ENCODE measurements around the gene PLS1.
"Not testable (repeated sequence)": the region's sequence is repeated elsewhere in the genome, so short reads cannot be mapped to it uniquely, and the experiment has no call there.

The PLS1 gene, protein sequence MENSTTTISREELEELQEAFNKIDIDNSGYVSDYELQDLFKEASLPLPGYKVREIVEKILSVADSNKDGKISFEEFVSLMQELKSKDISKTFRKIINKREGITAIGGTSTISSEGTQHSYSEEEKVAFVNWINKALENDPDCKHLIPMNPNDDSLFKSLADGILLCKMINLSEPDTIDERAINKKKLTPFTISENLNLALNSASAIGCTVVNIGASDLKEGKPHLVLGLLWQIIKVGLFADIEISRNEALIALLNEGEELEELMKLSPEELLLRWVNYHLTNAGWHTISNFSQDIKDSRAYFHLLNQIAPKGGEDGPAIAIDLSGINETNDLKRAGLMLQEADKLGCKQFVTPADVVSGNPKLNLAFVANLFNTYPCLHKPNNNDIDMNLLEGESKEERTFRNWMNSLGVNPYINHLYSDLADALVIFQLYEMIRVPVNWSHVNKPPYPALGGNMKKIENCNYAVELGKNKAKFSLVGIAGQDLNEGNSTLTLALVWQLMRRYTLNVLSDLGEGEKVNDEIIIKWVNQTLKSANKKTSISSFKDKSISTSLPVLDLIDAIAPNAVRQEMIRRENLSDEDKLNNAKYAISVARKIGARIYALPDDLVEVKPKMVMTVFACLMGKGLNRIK

DNA sequence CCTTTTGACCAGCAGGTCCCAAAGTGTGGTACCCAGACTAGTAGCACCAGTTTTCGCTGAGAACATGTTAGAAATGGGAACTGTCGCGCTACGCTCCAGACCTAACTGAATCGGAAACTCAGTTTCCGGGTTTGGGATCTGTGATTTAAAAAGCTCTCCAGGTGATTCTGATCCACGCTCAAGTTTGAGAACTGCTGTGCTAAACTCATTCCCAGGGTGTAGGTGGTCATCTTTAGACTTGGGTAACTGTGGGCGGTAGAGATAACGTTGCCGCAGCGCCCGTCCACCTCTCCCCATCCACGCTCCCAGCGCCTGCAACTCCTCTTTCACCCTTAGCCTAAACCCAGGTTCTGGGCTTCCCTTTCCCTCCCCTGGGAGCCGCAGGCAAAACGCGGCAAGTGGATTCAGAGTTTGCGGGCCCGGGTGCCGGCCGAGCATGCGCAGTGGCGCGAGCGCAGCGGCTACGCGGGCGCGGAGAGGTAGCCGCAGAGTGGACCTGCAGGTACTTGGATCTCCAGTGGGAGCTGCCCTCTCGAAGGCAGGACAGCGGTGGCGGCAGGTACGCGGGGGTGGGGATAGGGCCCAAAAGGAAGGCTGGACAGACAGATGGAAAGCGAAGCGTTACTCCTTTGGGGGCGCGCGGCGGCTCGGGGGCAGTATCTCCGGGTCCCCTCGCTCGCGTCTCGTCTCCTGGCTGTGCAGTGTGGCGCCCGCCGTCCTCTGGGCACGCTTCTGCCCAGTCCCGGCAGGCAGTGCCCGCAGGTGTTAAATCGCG lies at the start of gene PLS1:
Gene PLS1, plus strand, starts transcription at position 443 of the 775 bp plus-strand sequence. CDS start 67,845 bp downstream, outside the sequence.
- Histone ChIP-seq H3K79me2 (ENCODE audit: control insufficient read depth, insufficient read depth, low read length, unreplicated experiment) (no peaks in the 10 kb centered on the region), H3K27ac (ENCODE audit: low read depth, low read length) (peak within 1 kb of the TSS; percentile 16; the same call in 1 of the 2 replicates), H3K36me3 (ENCODE audit: insufficient read depth, low read length) (no peaks in the 10 kb centered on the region)

DNA sequence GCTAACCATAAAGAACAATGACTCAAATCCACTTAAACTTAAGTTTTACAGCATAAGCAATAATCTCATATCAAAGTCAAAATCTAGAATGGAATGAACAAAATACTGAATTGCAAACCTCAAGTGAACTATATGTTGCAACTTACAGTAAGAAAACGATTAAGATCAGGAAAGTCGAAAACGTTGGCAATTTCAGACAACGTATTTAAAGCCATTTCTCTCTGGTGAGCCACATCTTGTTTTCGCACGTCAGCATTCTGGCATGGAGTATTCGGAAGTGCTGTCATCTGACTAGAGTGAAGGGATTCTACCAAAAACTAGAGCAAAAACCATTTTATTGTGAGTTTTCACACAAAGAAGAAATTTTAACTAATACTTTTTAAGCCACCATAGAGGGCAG lies 46.2 kb upstream of the PLS1 start:
- peaks cover 34% of the 10 kb centered on the region for H3K36me3 ChIP-seq (ENCODE audit: insufficient read depth, low read length)
- H2AFZ ChIP-seq (ENCODE audit: low read length, unreplicated experiment), result no peak overlapping the region

More for the DNA sequence above, at the start of gene PLS1:
- H3K4me1 ChIP-seq (ENCODE audit: control insufficient read depth, insufficient read depth, low read length, unreplicated experiment), result peaks cover 12% of the 10 kb centered on the region
- peak within 1 kb of the TSS; percentile 89 for H3K4me3 ChIP-seq (ENCODE audit: low read depth, low read length)
- no peaks in the 10 kb centered on the region for H3K27me3 ChIP-seq (ENCODE audit: insufficient read depth, low read length)
- peak within 1 kb of the TSS; percentile 98 for H2AFZ ChIP-seq (ENCODE audit: low read length, unreplicated experiment)

DNA sequence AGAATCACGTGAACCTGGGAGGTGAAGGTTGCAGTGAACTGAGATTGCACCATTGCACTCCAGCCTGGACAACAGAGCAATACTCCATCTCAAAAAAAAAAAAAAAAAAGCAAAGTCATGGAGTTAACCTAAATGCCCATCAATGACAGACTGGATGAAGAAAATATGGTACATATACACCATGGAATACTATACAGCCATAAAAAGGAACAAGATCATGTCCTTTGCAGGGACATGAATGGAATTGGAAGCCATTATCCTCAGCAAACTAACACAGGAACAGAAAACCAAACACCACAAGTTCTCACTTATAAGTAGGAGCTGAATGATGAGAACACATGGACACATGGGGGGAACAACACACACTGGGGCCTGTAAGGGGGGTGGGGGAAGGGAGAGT lies 43.6 kb upstream of the PLS1 start:
- not testable (repeated sequence) for H3K4me1 ChIP-seq (ENCODE audit: control insufficient read depth, insufficient read depth, low read length, unreplicated experiment); H3K27ac ChIP-seq (ENCODE audit: low read depth, low read length); H3K27me3 ChIP-seq (ENCODE audit: insufficient read depth, low read length); H2AFZ ChIP-seq (ENCODE audit: low read length, unreplicated experiment); H3K79me2 ChIP-seq (ENCODE audit: control insufficient read depth, insufficient read depth, low read length, unreplicated experiment); H3K4me3 ChIP-seq (ENCODE audit: low read depth, low read length)
- H3K36me3 ChIP-seq (ENCODE audit: insufficient read depth, low read length), result peaks cover 45% of the 10 kb centered on the region

More for the DNA sequence above, 46.2 kb upstream of the PLS1 start:
- Histone ChIP-seq H3K4me3 (ENCODE audit: low read depth, low read length) (no peak overlapping the region), H3K27me3 (ENCODE audit: insufficient read depth, low read length) (no peaks in the 10 kb centered on the region), H3K4me1 (ENCODE audit: control insufficient read depth, insufficient read depth, low read length, unreplicated experiment) (no peaks in the 10 kb centered on the region), H3K79me2 (ENCODE audit: control insufficient read depth, insufficient read depth, low read length, unreplicated experiment) (peaks cover 3% of the 10 kb centered on the region), H3K27ac (ENCODE audit: low read depth, low read length) (no peak overlapping the region)

DNA sequence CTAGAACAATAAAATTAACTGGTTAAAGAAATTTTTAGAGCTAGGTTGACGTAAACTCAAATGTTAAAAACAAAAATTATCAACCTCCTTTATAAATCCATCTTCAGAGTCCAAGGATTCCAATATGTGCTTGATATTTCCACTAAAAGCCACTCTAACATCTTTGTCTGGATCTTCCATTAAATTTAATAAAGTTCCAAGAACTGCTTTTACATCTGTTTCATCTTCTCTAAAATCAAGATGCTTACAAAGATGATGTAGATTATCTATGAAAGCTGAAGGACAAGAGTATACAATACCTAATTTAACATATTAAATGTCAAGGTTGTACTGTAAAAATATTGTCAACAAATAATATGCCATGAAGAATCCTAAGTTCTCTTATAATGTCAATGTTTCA lies 42.5 kb upstream of the PLS1 start:
- H3K36me3 ChIP-seq (ENCODE audit: insufficient read depth, low read length), result peaks cover 43% of the 10 kb centered on the region
- no peak overlapping the region for H3K27ac ChIP-seq (ENCODE audit: low read depth, low read length)
- no peak overlapping the region for H3K4me3 ChIP-seq (ENCODE audit: low read depth, low read length)
- H3K4me1 ChIP-seq (ENCODE audit: control insufficient read depth, insufficient read depth, low read length, unreplicated experiment), result no peaks in the 10 kb centered on the region
- no peak overlapping the region for H2AFZ ChIP-seq (ENCODE audit: low read length, unreplicated experiment)
- no peaks in the 10 kb centered on the region for H3K27me3 ChIP-seq (ENCODE audit: insufficient read depth, low read length)
- peaks cover 3% of the 10 kb centered on the region for H3K79me2 ChIP-seq (ENCODE audit: control insufficient read depth, insufficient read depth, low read length, unreplicated experiment)

DNA sequence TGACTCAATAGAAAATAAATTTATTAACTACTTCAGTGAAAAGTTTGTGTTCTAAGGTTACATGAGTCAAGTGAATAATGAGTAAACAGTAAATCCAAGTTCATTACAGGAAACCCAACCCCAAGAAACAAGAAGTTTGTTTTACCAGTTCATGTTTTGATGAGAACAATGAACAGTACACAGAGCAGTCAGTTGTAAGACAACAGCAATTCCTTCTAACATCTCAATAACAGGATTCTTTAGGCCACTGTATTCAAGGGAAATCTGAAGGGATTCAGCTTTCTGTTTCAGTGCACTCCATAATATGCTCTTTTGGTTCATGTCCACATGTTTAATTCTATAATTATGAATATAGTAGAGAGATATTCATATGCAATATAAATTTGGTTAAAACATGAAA lies 36.1 kb upstream of the PLS1 start:
- Histone ChIP-seq H3K79me2 (ENCODE audit: control insufficient read depth, insufficient read depth, low read length, unreplicated experiment) (no peaks in the 10 kb centered on the region), H3K36me3 (ENCODE audit: insufficient read depth, low read length) (peaks cover 32% of the 10 kb centered on the region), H3K27me3 (ENCODE audit: insufficient read depth, low read length) (no peaks in the 10 kb centered on the region), H3K4me1 (ENCODE audit: control insufficient read depth, insufficient read depth, low read length, unreplicated experiment) (no peaks in the 10 kb centered on the region), H2AFZ (ENCODE audit: low read length, unreplicated experiment) (no peak overlapping the region), H3K4me3 (ENCODE audit: low read depth, low read length) (no peak overlapping the region), H3K27ac (ENCODE audit: low read depth, low read length) (no peak overlapping the region)

DNA sequence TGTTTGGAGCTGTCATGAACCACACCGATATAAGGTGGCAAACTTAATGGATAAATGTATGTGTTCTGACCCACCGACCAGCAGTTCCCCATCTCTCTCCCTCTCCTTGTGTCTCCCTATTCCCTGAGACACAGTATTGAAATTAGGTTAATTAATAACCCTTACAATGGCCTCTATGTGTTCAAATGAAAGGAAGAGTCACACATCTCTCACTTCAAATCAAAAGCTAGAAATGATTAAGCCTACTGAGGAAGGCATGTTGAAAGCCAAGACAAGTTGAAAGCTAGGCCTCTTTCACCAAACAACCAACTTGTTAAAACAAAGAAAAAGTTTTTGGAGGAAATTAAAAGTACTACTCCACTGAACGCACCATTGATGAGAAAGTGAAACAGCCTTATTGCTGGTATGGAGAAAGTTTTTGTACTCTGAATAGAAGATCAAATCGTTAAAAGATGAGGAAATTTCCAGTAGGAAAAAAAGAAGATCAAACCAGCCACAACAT lies 32.6 kb upstream of the PLS1 start:
- Histone ChIP-seq H3K27me3 (ENCODE audit: insufficient read depth, low read length) (no peaks in the 10 kb centered on the region), H2AFZ (ENCODE audit: low read length, unreplicated experiment) (no peak overlapping the region), H3K36me3 (ENCODE audit: insufficient read depth, low read length) (peaks cover 19% of the 10 kb centered on the region), H3K4me1 (ENCODE audit: control insufficient read depth, insufficient read depth, low read length, unreplicated experiment) (no peaks in the 10 kb centered on the region), H3K27ac (ENCODE audit: low read depth, low read length) (no peak overlapping the region), H3K4me3 (ENCODE audit: low read depth, low read length) (no peak overlapping the region), H3K79me2 (ENCODE audit: control insufficient read depth, insufficient read depth, low read length, unreplicated experiment) (peaks cover 7% of the 10 kb centered on the region)

DNA sequence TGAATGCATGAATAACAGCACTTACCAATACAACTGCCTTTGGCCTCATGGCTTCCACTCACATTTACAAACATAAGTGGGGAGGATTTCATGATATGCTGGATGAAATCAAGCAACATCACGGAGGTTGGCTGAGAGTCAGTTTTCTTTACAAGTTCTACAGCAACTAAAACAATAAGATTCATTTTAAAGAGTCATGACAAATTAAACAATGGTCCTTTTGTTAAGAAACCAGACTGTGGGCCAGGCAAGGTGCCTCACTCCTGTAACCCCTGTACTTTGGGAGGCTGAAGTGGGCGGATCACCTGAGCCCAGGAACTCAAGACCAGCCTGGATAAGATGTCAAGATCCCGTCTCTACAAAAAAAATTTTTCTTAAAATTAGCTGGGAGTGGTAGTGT lies 30.1 kb upstream of the PLS1 start:
- Histone ChIP-seq H3K27me3 (ENCODE audit: insufficient read depth, low read length) (no peaks in the 10 kb centered on the region), H2AFZ (ENCODE audit: low read length, unreplicated experiment) (no peak overlapping the region), H3K4me1 (ENCODE audit: control insufficient read depth, insufficient read depth, low read length, unreplicated experiment) (peaks cover 3% of the 10 kb centered on the region), H3K79me2 (ENCODE audit: control insufficient read depth, insufficient read depth, low read length, unreplicated experiment) (peaks cover 12% of the 10 kb centered on the region), H3K4me3 (ENCODE audit: low read depth, low read length) (no peak overlapping the region), H3K27ac (ENCODE audit: low read depth, low read length) (no peak overlapping the region), H3K36me3 (ENCODE audit: insufficient read depth, low read length) (peaks cover 19% of the 10 kb centered on the region)

DNA sequence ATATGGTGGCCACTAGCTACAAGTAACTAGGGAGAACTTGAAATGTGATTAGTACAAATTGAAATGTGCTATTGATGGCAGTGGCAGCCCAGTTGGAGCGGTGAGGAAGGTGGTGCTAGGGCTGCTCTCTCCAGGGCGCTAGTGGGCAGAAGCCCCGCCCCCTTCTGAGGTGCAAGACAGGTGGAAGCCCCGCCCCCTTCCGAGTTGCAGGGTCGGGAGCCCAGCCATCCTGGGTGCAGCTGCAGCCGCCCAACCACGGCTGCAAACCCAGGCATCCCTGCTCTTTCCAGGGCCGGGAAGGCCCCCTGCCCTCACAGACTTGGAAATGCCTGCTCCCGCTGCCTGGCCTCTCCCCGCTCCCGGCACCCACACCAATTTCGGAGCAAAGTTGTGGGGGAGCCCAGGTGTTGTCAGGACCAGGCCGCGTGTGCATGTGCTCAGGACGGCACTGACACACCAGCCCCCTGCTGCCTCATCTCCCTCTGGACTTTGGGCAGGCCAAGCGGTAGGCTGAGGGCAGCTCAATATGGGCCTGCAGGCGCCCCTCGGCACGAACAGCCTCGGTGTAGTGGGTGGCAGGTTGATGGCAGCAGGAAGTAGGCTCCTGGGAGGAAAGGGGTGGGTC lies 27.7 kb upstream of the PLS1 start:
- Histone ChIP-seq H3K4me3 (ENCODE audit: low read depth, low read length) (no peak overlapping the region), H3K36me3 (ENCODE audit: insufficient read depth, low read length) (peaks cover 6% of the 10 kb centered on the region; the same call in 1 of the 2 replicates), H3K27ac (ENCODE audit: low read depth, low read length) (no peak overlapping the region), H2AFZ (ENCODE audit: low read length, unreplicated experiment) (no peak overlapping the region), H3K4me1 (ENCODE audit: control insufficient read depth, insufficient read depth, low read length, unreplicated experiment) (peaks cover 3% of the 10 kb centered on the region), H3K27me3 (ENCODE audit: insufficient read depth, low read length) (no peaks in the 10 kb centered on the region), H3K79me2 (ENCODE audit: control insufficient read depth, insufficient read depth, low read length, unreplicated experiment) (peaks cover 23% of the 10 kb centered on the region)

DNA sequence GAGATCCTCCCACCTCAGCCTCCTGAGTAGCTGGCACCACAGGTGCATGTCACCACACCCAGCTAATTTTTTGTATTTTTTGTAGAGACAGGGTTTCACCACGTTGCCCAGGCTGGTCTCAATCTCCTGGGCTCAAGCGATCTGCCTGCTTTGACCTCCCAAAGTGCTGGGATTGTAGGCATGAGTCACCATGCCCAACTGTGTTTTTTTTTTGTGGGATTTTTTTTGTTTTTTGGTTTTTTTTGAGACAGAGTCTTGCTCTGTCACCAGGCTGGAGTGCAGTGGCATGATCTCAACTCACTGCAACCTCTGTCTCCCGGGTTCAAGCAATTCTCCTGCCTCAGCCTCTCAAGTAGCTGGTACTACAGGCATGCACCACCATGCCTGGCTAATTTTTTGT lies 26.8 kb upstream of the PLS1 start:
- H3K79me2 ChIP-seq (ENCODE audit: control insufficient read depth, insufficient read depth, low read length, unreplicated experiment), result peaks cover 29% of the 10 kb centered on the region
- not testable (repeated sequence) for H3K27ac ChIP-seq (ENCODE audit: low read depth, low read length); H3K27me3 ChIP-seq (ENCODE audit: insufficient read depth, low read length); H3K4me1 ChIP-seq (ENCODE audit: control insufficient read depth, insufficient read depth, low read length, unreplicated experiment); H3K4me3 ChIP-seq (ENCODE audit: low read depth, low read length); H3K36me3 ChIP-seq (ENCODE audit: insufficient read depth, low read length); H2AFZ ChIP-seq (ENCODE audit: low read length, unreplicated experiment)

DNA sequence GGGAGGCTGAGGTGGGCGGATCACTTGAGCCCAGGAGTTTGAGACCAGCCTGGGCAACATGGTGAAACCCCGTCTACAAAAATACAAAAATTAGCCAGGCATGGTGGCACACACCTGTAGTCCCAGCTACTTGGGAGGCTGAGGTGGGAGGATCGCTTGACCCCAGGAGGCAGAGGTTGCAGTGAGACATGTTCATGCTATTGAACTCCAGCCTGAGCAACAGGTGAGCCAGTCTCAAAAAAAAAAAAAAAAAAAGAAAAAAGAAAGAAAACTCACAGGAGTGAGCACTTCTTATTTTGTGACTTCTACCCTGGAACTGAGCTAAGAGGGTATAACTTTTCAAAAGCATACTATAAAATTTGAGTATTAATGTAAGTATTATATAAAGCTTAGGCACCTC lies 22.0 kb upstream of the PLS1 start:
- not testable (repeated sequence) for H3K27ac ChIP-seq (ENCODE audit: low read depth, low read length); H3K27me3 ChIP-seq (ENCODE audit: insufficient read depth, low read length); H3K4me3 ChIP-seq (ENCODE audit: low read depth, low read length); H3K36me3 ChIP-seq (ENCODE audit: insufficient read depth, low read length); H2AFZ ChIP-seq (ENCODE audit: low read length, unreplicated experiment)
- Histone ChIP-seq H3K79me2 (ENCODE audit: control insufficient read depth, insufficient read depth, low read length, unreplicated experiment) (peaks cover 58% of the 10 kb centered on the region), H3K4me1 (ENCODE audit: control insufficient read depth, insufficient read depth, low read length, unreplicated experiment) (peaks cover 23% of the 10 kb centered on the region)
